Heart left ventricle (tissue), 13 donors: ENCODE results near the gene CELF5.

Source experiments
- POLR2A ChIP-seq, 2 donors: fragments of 450-650 bp; IDR thresholded peaks; one replicate each; pipeline ENCODE4 v1.6.1; 2017; ENCODE audit warnings: antibody characterized with exemption in 2 of 2, mild to moderate bottlenecking in 2 of 2, moderate library complexity in 2 of 2
- TF ChIP-seq, protein P1 (sequence below), 12 donors: fragments of 200-600 bp; sonication (generic) in 4 of 12; IDR thresholded peaks; one replicate each; pipeline versions ENCODE4 v1.5.0 to v1.8.0; 2018 to 2022; ENCODE audit warnings: antibody characterized with exemption in 12 of 12, mild to moderate bottlenecking in 5 of 12
- donor health status: ischemic (EF 13 %, LVEDD 7.1; RV severe dilation, severe dysfunction).
- donor health status: DM: no; HTN: yes; CAD: no.
- donor health status: DM: no; HTN: no; CAD: no.
- donor health status: ischemic (EF 25% LVEDD 6.9; RV normal size, moderate dysfunction).
- donor health status: ischemic (EF 25% LVEDD 5.7; RV mildly dilated, moderate dysfunction).
- donor health status: ischemic (EF 35%, LVEDD 5.7; RV mildly dilated, moderate dysfunction).
- donor health status: nonischemic (EF 11% LVEDD 7.7; RV severe dilation, severe dysfunction).
- donor health status: DM: yes; HTN: yes; CAD: no.
- donor health status: PGD.
- donor health status: ischemic (EF 29% LVEDD 5.4; RV normal size, mild dysfunction).
- donor health status: nonischemic (EF 23%, LVEDD 6.1; RV moderate dilation, normal function).

DNA sequence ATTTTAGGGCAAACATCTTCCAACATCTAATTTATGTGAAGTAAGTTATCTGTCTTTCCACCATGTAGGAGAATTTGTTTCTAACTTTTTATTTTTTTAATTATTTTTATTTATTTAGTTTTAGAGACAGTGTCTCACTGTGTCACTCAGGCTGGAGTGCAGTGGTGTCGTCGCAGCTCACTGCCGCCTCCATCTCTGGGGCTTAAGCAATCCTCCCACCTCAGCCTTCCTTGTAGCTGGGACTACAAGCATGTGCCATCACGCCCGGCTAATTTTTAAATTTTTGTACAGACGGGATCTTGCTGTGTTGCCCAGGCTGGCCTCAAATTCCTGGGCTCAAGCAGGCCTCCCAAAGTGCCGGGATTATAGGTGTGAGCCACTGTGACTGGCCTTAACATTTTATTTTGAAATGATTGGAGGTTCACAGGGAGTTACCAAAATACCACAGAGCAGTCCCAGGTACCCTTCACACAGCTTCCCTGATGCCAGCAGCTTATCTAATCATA lies 58.8 kb downstream of the CELF5 start:
- TF ChIP-seq, protein P1, sequence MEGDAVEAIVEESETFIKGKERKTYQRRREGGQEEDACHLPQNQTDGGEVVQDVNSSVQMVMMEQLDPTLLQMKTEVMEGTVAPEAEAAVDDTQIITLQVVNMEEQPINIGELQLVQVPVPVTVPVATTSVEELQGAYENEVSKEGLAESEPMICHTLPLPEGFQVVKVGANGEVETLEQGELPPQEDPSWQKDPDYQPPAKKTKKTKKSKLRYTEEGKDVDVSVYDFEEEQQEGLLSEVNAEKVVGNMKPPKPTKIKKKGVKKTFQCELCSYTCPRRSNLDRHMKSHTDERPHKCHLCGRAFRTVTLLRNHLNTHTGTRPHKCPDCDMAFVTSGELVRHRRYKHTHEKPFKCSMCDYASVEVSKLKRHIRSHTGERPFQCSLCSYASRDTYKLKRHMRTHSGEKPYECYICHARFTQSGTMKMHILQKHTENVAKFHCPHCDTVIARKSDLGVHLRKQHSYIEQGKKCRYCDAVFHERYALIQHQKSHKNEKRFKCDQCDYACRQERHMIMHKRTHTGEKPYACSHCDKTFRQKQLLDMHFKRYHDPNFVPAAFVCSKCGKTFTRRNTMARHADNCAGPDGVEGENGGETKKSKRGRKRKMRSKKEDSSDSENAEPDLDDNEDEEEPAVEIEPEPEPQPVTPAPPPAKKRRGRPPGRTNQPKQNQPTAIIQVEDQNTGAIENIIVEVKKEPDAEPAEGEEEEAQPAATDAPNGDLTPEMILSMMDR (IDR thresholded peaks at IDR 0.05): no peak
- no peak for TF ChIP-seq POLR2A (IDR thresholded peaks at IDR 0.05)
